IMR-90 (cell line): ENCODE data around the gene KPNA1. TPM values are rescaled to one million over a fixed set of nuclear protein-coding genes. Genes with fewer than 3 reads are reported as not detected.

Experiments
- ATAC-seq: fragments of 200-7000 bp; cut with Tn5 transposase; 2 replicates; pipeline ENCODE4 v1.9.1; 2020; ENCODE audit warnings: low read depth, mild to moderate bottlenecking, moderate library complexity
- BruUV-seq: library from RNA; stranded (reverse); fragments of 400-500 nt; replicated peaks from 2 replicates; lab custom pipeline; 2021; lab: Mats Ljungman, UMichigan
- CTCF ChIA-PET: fragments of 300-600 bp; formaldehyde crosslinking; extraction: SDS; loops from one replicate; lab custom pipeline; 2021; ENCODE audit warnings: antibody characterized with exemption; lab: Yijun Ruan, JAX
- POLR2A ChIA-PET: fragments of 300-600 bp; sonication (Branson Sonifier 250); formaldehyde crosslinking; loops from one replicate; lab custom pipeline; 2022; ENCODE audit warnings: antibody characterized with exemption; ENCODE audit not compliant: unreplicated experiment; lab: Charles Lee
- DNase-seq: peaks from one replicate; pipeline ENCODE4 v3.0.0; 2013
- H2AFZ ChIP-seq: replicated peaks from 2 replicates; pipeline ENCODE3; 2013; ENCODE audit warnings: low read length, mild to moderate bottlenecking; ENCODE audit not compliant: poor library complexity
- H2AK5ac ChIP-seq: 2 replicates; pipeline ENCODE4 v1.6.1; 2013; ENCODE audit warnings: low read depth, low read length, inconsistent platforms
- H2AK9ac ChIP-seq: replicated peaks from 2 replicates; pipeline ENCODE3; 2013; ENCODE audit warnings: mild to moderate bottlenecking, low read depth, low read length, moderate library complexity; ENCODE audit not compliant: poor library complexity
- H2BK120ac ChIP-seq: 2 replicates; pipeline ENCODE4 v1.6.1; 2013; ENCODE audit warnings: low read depth, low read length, inconsistent platforms
- H2BK15ac ChIP-seq: 3 replicates; pipeline ENCODE4 v1.6.1; 2013; ENCODE audit warnings: low read depth, low read length, inconsistent platforms
- H2BK20ac ChIP-seq: 2 replicates; pipeline ENCODE4 v1.6.1; 2013; ENCODE audit warnings: low read depth, mild to moderate bottlenecking, inconsistent platforms, low read length, moderate library complexity
- H2BK5ac ChIP-seq: 2 replicates; pipeline ENCODE4 v1.6.1; 2013; ENCODE audit warnings: mild to moderate bottlenecking, low read depth, low read length, inconsistent platforms; ENCODE audit not compliant: poor library complexity, severe bottlenecking
- H3K14ac ChIP-seq: replicated peaks from 2 replicates; pipeline ENCODE4 v1.6.1; 2013; ENCODE audit warnings: low read depth, low read length, inconsistent platforms
- H3K18ac ChIP-seq: 2 replicates; pipeline ENCODE4 v1.6.1; 2013; ENCODE audit warnings: low read depth, low read length, control low read depth
- H3K23ac ChIP-seq: 2 replicates; pipeline ENCODE4 v1.6.1; 2013; ENCODE audit warnings: low read depth, low read length, inconsistent platforms
- H3K27ac ChIP-seq: 2 replicates; pipeline ENCODE4 v1.5.1; 2013; ENCODE audit warnings: mild to moderate bottlenecking, control low read depth, low read length; ENCODE audit not compliant: insufficient read depth
- H3K27me3 ChIP-seq: 2 replicates; pipeline ENCODE4 v1.6.1; 2013; ENCODE audit warnings: low read length; ENCODE audit not compliant: control insufficient read depth, insufficient read depth
- H3K36me3 ChIP-seq: 2 replicates; pipeline ENCODE4 v1.6.1; 2013; ENCODE audit warnings: low read length, mixed read lengths; ENCODE audit not compliant: control insufficient read depth, insufficient read depth
- H3K4ac ChIP-seq: 2 replicates; pipeline ENCODE4 v1.6.1; 2013; ENCODE audit warnings: low read depth, low read length, inconsistent platforms
- H3K4me1 ChIP-seq: 2 replicates; pipeline ENCODE4 v1.6.1; 2013; ENCODE audit warnings: low read length, mixed read lengths; ENCODE audit not compliant: control insufficient read depth, insufficient read depth
- H3K4me2 ChIP-seq: 2 replicates; pipeline ENCODE4 v1.6.1; 2013; ENCODE audit warnings: low read depth, mild to moderate bottlenecking, control low read depth, low read length, moderate library complexity
- H3K4me3 ChIP-seq: 2 replicates; pipeline ENCODE4 v1.5.1; 2013; ENCODE audit warnings: low read depth, mild to moderate bottlenecking, control low read depth, low read length, moderate library complexity; ENCODE audit not compliant: insufficient read depth
- H3K56ac ChIP-seq: 2 replicates; pipeline ENCODE4 v1.6.1; 2013; ENCODE audit warnings: low read length, inconsistent platforms; ENCODE audit not compliant: insufficient read depth; ENCODE audit errors: extremely low read depth
- H3K79me1 ChIP-seq, 2 experiments: 2 replicates each; pipeline ENCODE4 v1.6.1; 2013; ENCODE audit warnings: low read length in 2 of 2, inconsistent platforms in 1 of 2, low read depth in 1 of 2
- H3K9ac ChIP-seq: 2 replicates; pipeline ENCODE4 v1.6.1; 2013; ENCODE audit warnings: low read depth, low read length, control low read depth
- H3K9me1 ChIP-seq: 2 replicates; pipeline ENCODE4 v1.6.1; 2013; ENCODE audit warnings: low read length, inconsistent platforms; ENCODE audit not compliant: insufficient read depth
- H3K9me3 ChIP-seq: 2 replicates; pipeline ENCODE4 v1.6.1; 2013; ENCODE audit warnings: low read length; ENCODE audit not compliant: control insufficient read depth, insufficient read depth
- H4K20me1 ChIP-seq: 2 replicates; pipeline ENCODE4 v1.6.1; 2013; ENCODE audit warnings: low read length, inconsistent platforms; ENCODE audit not compliant: insufficient read depth
- H4K5ac ChIP-seq: 2 replicates; pipeline ENCODE4 v1.6.1; 2013; ENCODE audit warnings: mild to moderate bottlenecking, low read depth, low read length, control low read depth
- H4K8ac ChIP-seq, 2 experiments: 2 replicates each; pipeline ENCODE4 v1.6.1; 2013; ENCODE audit warnings: low read depth in 2 of 2, low read length in 2 of 2, control low read depth in 1 of 2, inconsistent platforms in 1 of 2
- H4K91ac ChIP-seq: 2 replicates; pipeline ENCODE4 v1.6.1; 2013; ENCODE audit warnings: low read depth, low read length, inconsistent platforms; ENCODE audit not compliant: insufficient read depth
- CTCF ChIP-seq: conservative IDR thresholded peaks from 2 replicates; pipeline ENCODE4 v1.5.1; 2012; ENCODE audit warnings: mild to moderate bottlenecking, low read depth, low read length, improper control_type of control experiment
- ELK1 ChIP-seq: fragments of 150-350 bp; IDR thresholded peaks from 2 replicates; pipeline ENCODE4 v1.6.1; 2016; ENCODE audit warnings: low read depth, mild to moderate bottlenecking, low read length, moderate library complexity, borderline replicate concordance
- NFE2L2 ChIP-seq: fragments of 150-350 bp; IDR thresholded peaks from 2 replicates; pipeline ENCODE4 v1.6.1; 2016; ENCODE audit warnings: low read depth, mild to moderate bottlenecking, low read length
- POLR2A ChIP-seq: IDR thresholded peaks from 2 replicates; pipeline ENCODE4 v1.6.1; 2012; ENCODE audit warnings: mild to moderate bottlenecking, low read depth, low read length
- RAD21 ChIP-seq: IDR thresholded peaks from 2 replicates; pipeline ENCODE4 v1.6.1; 2012; ENCODE audit warnings: low read length, improper control_type of control experiment
- RCOR1 ChIP-seq: IDR thresholded peaks from 2 replicates; pipeline ENCODE4 v1.6.1; 2012; ENCODE audit warnings: mild to moderate bottlenecking, low read length, improper control_type of control experiment; ENCODE audit not compliant: insufficient replicate concordance
- RFX5 ChIP-seq: IDR thresholded peaks from 2 replicates; pipeline ENCODE4 v1.8.0; 2012; ENCODE audit warnings: low read depth, mild to moderate bottlenecking, low read length, moderate library complexity
- USF2 ChIP-seq: fragments of 150-350 bp; IDR thresholded peaks from 2 replicates; pipeline ENCODE4 v1.6.1; 2017; ENCODE audit warnings: mild to moderate bottlenecking, antibody characterized with exemption, low read length, low read depth
- WGBS, 2 experiments: methylation state at CpG; one replicate each; pipeline versions ENCODE4 v1.1.5 to v1.1.7; 2013; ENCODE audit warnings: missing lambda C conversion rate in 2 of 2; ENCODE audit not compliant: insufficient read length in 1 of 2; ENCODE audit errors: extremely low coverage in 2 of 2; 5-methylcytosine and 5-hydroxymethylcytosine counted together
- dilution Hi-C: fragments of 300-500 bp; cut with HindIII; formaldehyde crosslinking; loops from one replicate; pipeline ENCODE4 v1.14.3; 2018; ENCODE audit warnings: low sequenced_read_pairs; ENCODE audit not compliant: unreplicated experiment
- in situ Hi-C: fragments of 300-500 bp; cut with MboI; formaldehyde crosslinking; loops from 3 replicates; pipeline ENCODE4 v1.14.3; 2019; ENCODE audit warnings: low sequenced_read_pairs, inconsistent platforms, mixed read lengths
- intact Hi-C: fragments of 100-400 bp; cut with micrococcal nuclease; formaldehyde crosslinking; loops from 2 replicates; pipeline ENCODE4 v1.10.0; 2022
- polyA plus RNA-seq, 3 experiments: library from polyadenylated mRNA; depleted of rRNA; stranded (reverse); fragments of >200 nt; gene quantifications; 2 replicates each; pipeline ENCODE4 v1.2.3, GENCODE V29; 2012; ENCODE audit warnings: low replicate concordance in 1 of 3
- total RNA-seq: library from RNA; depleted of rRNA; stranded (reverse); fragments of >200 nt; gene quantifications from 2 replicates; pipeline ENCODE4 v1.2.3, GENCODE V29; 2012

KPNA1 gene
- total and polyA plus RNA-seq, 2 of the 4 experiments (the other 2 are of a cell fraction) = 30.6 to 112 TPM

- no peak for TF ChIP-seq ELK1
Measured at GRCh38 chr3:122391681-122392446, 122.9 kb downstream of the KPNA1 start (continued).

GRCh38 chr3:122390665-122391064 lies 124.1 kb downstream of the KPNA1 start:
- no peaks in the 10 kb centered on the region for H4K20me1 ChIP-seq
- H4K91ac ChIP-seq = no peak overlapping the region
- H3K4ac ChIP-seq = no peak overlapping the region
- H3K9ac ChIP-seq = no peak overlapping the region
- H3K18ac ChIP-seq = no peak overlapping the region
- H3K4me1 ChIP-seq = peaks cover 5% of the 10 kb centered on the region
- in situ Hi-C loops = loop anchor here (10.0 kb wide), 1 partner anchor 284 kb away; no protein-coding TSS in a partner anchor
- no peak overlapping the region for H3K27ac ChIP-seq
- no peak overlapping the region for H2BK120ac ChIP-seq
- TF ChIP-seq POLR2A (no peak), USF2 (no peak), RAD21 (no peak), CTCF (no peak), RFX5 (no peak), RCOR1 (no peak), NFE2L2 (no peak)
- no peak overlapping the region for H3K56ac ChIP-seq
- H4K8ac ChIP-seq = no peak overlapping the region
- H2BK20ac ChIP-seq = no peak overlapping the region
- peaks cover 0 to 3% of the 10 kb centered on the region in 2 experiments; a peak in 1 of 4 replicates for H3K79me1 ChIP-seq
- CTCF ChIA-PET = interaction anchor here (0.8 kb wide), 1 partner anchor 13 kb away, joined by 3 read pairs; no protein-coding TSS in a partner anchor
- H2BK15ac ChIP-seq = no peak overlapping the region
- no peak overlapping the region for H3K4me3 ChIP-seq
- H3K36me3 ChIP-seq = no peaks in the 10 kb centered on the region; the same call in 1 of the 2 replicates
- no peak overlapping the region for H4K5ac ChIP-seq
- intact Hi-C loops = loop anchor here (5.0 kb wide), 1 partner anchor 172 kb away; the partner anchor contains the start of genes DTX3L and PARP9
- H3K9me1 ChIP-seq = no peaks in the 10 kb centered on the region
- no peak overlapping the region for H2AK9ac ChIP-seq
- H2BK5ac ChIP-seq = no peak overlapping the region
- H3K14ac ChIP-seq = no peak overlapping the region
- POLR2A ChIA-PET = no interaction called here
- no peaks in the 10 kb centered on the region for H3K9me3 ChIP-seq
- no peak overlapping the region for H2AFZ ChIP-seq
- no peak for ATAC-seq
- no TSS peak for BruUV-seq
- dilution Hi-C loops = no loop called here
- H3K23ac ChIP-seq = no peak overlapping the region
- no CpG with 5 or more reads among the region's 4 CpGs for WGBS, 2 experiments
- no peak overlapping the region for H2AK5ac ChIP-seq
- H3K27me3 ChIP-seq = no peaks in the 10 kb centered on the region
- DNase-seq = peak; percentile 3
- H3K4me2 ChIP-seq = no peak overlapping the region
